A673 (cell line): ENCODE data around the gene CLN6. TPM values are rescaled to one million over a fixed set of nuclear protein-coding genes. Genes with fewer than 3 reads are reported as not detected.

Experiments
- BruUV-seq: library from RNA; stranded (reverse); fragments of 400-500 nt; replicated peaks from 2 replicates; lab custom pipeline; 2021; lab: Mats Ljungman, UMichigan
- CTCF ChIA-PET: fragments of 300-600 bp; sonication (Branson Sonifier 250); formaldehyde crosslinking; loops from one replicate; lab custom pipeline; 2022; ENCODE audit warnings: antibody characterized with exemption; lab: Charles Lee
- POLR2A ChIA-PET: fragments of 300-600 bp; sonication (Branson Sonifier 250); formaldehyde crosslinking; loops from one replicate; lab custom pipeline; 2022; ENCODE audit warnings: antibody characterized with exemption; ENCODE audit not compliant: low non-redundant PET; lab: Charles Lee
- DNase-seq: peaks from one replicate; pipeline ENCODE4 v3.0.0-alpha.2; 2015; ENCODE audit warnings: low spot score
- H3K27ac ChIP-seq: fragments of 200-600 bp; sonication (generic); 2 replicates; pipeline ENCODE4 v1.5.1; 2016; ENCODE audit warnings: mixed run types, low read depth, mild to moderate bottlenecking, mixed read lengths, antibody characterized with exemption, low read length; ENCODE audit not compliant: poor library complexity, severe bottlenecking
- H3K27me3 ChIP-seq: fragments of 200-600 bp; sonication (generic); replicated peaks from 2 replicates; pipeline ENCODE4 v1.6.1; 2017; ENCODE audit warnings: mixed run types, low read depth, mild to moderate bottlenecking, mixed read lengths, antibody characterized with exemption, low read length; ENCODE audit not compliant: insufficient read depth, poor library complexity
- H3K36me3 ChIP-seq: fragments of 200-600 bp; sonication (generic); 2 replicates; pipeline ENCODE4 v1.6.1; 2016; ENCODE audit warnings: mixed run types, mild to moderate bottlenecking, mixed read lengths, antibody characterized with exemption, low read length; ENCODE audit not compliant: insufficient read depth, poor library complexity, severe bottlenecking
- H3K4me1 ChIP-seq: fragments of 200-600 bp; sonication (generic); 2 replicates; pipeline ENCODE4 v1.6.1; 2017; ENCODE audit warnings: mixed run types, mild to moderate bottlenecking, mixed read lengths, antibody characterized with exemption, low read length; ENCODE audit not compliant: insufficient read depth, poor library complexity, severe bottlenecking
- H3K4me3 ChIP-seq: fragments of 200-600 bp; sonication (generic); 2 replicates; pipeline ENCODE4 v1.5.1; 2016; ENCODE audit warnings: low read depth, mixed run types, mild to moderate bottlenecking, mixed read lengths, low read length; ENCODE audit not compliant: poor library complexity, severe bottlenecking
- H3K9me3 ChIP-seq: fragments of 200-600 bp; sonication (generic); 2 replicates; pipeline ENCODE4 v1.6.1; 2016; ENCODE audit warnings: mixed run types, low read depth, mild to moderate bottlenecking, mixed read lengths, antibody characterized with exemption, low read length; ENCODE audit not compliant: poor library complexity, severe bottlenecking
- CTCF ChIP-seq: fragments of 300-800, 200-600 bp; sonication (generic); conservative IDR thresholded peaks from 2 replicates; pipeline ENCODE4 v1.5.1; 2017; ENCODE audit warnings: low read depth, mild to moderate bottlenecking, antibody characterized with exemption, low read length, moderate library complexity, mixed read lengths
- EZH2 ChIP-seq: fragments of 200-600 bp; sonication (generic); IDR thresholded peaks from 2 replicates; pipeline ENCODE4 v1.6.1; 2017; ENCODE audit warnings: borderline replicate concordance, low read depth, mild to moderate bottlenecking, mixed read lengths, antibody characterized with exemption, low read length; ENCODE audit not compliant: poor library complexity, severe bottlenecking
- intact Hi-C: fragments of 100-400 bp; cut with micrococcal nuclease; formaldehyde crosslinking; loops from one replicate; pipeline ENCODE4 v1.10.0; 2022; ENCODE audit not compliant: unreplicated experiment
- total RNA-seq: library from RNA; stranded (reverse); gene quantifications from 2 replicates; pipeline ENCODE4 v1.2.3, GENCODE V29; 2021

CLN6 gene
- total RNA-seq, 1 experiment from 2014 or later = 84.7 TPM

GRCh38 chr15:68200016-68200861 is 29.3 kb downstream of the CLN6 start:
- Histone ChIP-seq H3K36me3 (no peaks in the 10 kb centered on the region), H3K4me3 (no peak overlapping the region), H3K4me1 (peaks cover 28% of the 10 kb centered on the region), H3K27ac (no peak overlapping the region), H3K9me3 (no peaks in the 10 kb centered on the region), H3K27me3 (no peaks in the 10 kb centered on the region)
- no peak for DNase-seq
- ChIA-PET POLR2A (no interaction called here), CTCF (no interaction called here)
- intact Hi-C loops = no loop called here
- no TSS peak for BruUV-seq
- TF ChIP-seq EZH2 (no peak), CTCF (no peak)

- TF ChIP-seq EZH2 = no peak
- TF ChIP-seq CTCF = no peak
Measured at GRCh38 chr15:68199340-68199739, 30.2 kb downstream of the CLN6 start.

GRCh38 chr15:68197661-68198437 is 31.7 kb downstream of the CLN6 start:
- CTCF ChIA-PET = no interaction called here
- POLR2A ChIA-PET = no interaction called here
- intact Hi-C loops = loop anchor here (5.0 kb wide), 1 partner anchor 336 kb away; no protein-coding TSS in a partner anchor

More at GRCh38 chr15:68199340-68199739, 30.2 kb downstream of the CLN6 start:
- no peaks in the 10 kb centered on the region for H3K27me3 ChIP-seq
- no TSS peak for BruUV-seq
- no peaks in the 10 kb centered on the region for H3K9me3 ChIP-seq
- ChIA-PET CTCF (no interaction called here), POLR2A (no interaction called here)
- H3K4me1 ChIP-seq = peaks cover 24% of the 10 kb centered on the region
- H3K27ac ChIP-seq = no peak overlapping the region
- H3K36me3 ChIP-seq = no peaks in the 10 kb centered on the region
- intact Hi-C loops = loop anchor here (5.0 kb wide), 1 partner anchor 337 kb away; no protein-coding TSS in a partner anchor
- no peak for DNase-seq
- H3K4me3 ChIP-seq = no peak overlapping the region

More at GRCh38 chr15:68197661-68198437, 31.7 kb downstream of the CLN6 start:
- TF ChIP-seq CTCF (no peak), EZH2 (no peak)
- H3K27me3 ChIP-seq = no peaks in the 10 kb centered on the region
- H3K4me3 ChIP-seq = no peak overlapping the region
- H3K27ac ChIP-seq = no peak overlapping the region
- H3K4me1 ChIP-seq = peaks cover 24% of the 10 kb centered on the region
- no TSS peak for BruUV-seq
- H3K36me3 ChIP-seq = peaks cover 11% of the 10 kb centered on the region
- H3K9me3 ChIP-seq = no peaks in the 10 kb centered on the region
- no peak for DNase-seq
